Panc1 (cell line): ENCODE measurements around the gene ATRNL1. TPM values are rescaled to one million over a fixed set of nuclear protein-coding genes. Genes with fewer than 3 reads are reported as not detected.

Source experiments
- ATAC-seq: fragments of 200-7000 bp; cut with Tn5 transposase; 2 replicates; pipeline ENCODE4 v1.9.1; 2020; ENCODE audit warnings: mild to moderate bottlenecking, moderate library complexity
- BruUV-seq: library from RNA; stranded (reverse); fragments of 400-500 nt; replicated peaks from 2 replicates; lab custom pipeline; 2021; lab: Mats Ljungman, UMichigan
- CTCF ChIA-PET: fragments of 300-600 bp; sonication (Branson Sonifier 250); formaldehyde crosslinking; loops from one replicate; lab custom pipeline; 2022; ENCODE audit warnings: antibody characterized with exemption; lab: Charles Lee
- POLR2A ChIA-PET: fragments of 300-600 bp; sonication (Branson Sonifier 250); formaldehyde crosslinking; loops from one replicate; lab custom pipeline; 2022; ENCODE audit warnings: antibody characterized with exemption; lab: Charles Lee
- DNase-seq: peaks from one replicate; pipeline ENCODE4 v3.0.0-alpha.2; 2010; ENCODE audit warnings: low read depth, low spot score
- H3K27ac ChIP-seq: 2 replicates; pipeline ENCODE4 v1.5.1; 2011; ENCODE audit warnings: mild to moderate bottlenecking, low read length, inconsistent platforms
- H3K27me3 ChIP-seq: fragments of 200-500 bp; sonication (Bioruptor generic); 2 replicates; pipeline ENCODE4 v1.6.0; 2014; ENCODE audit warnings: low read length, inconsistent platforms; ENCODE audit not compliant: control insufficient read depth, insufficient read depth
- H3K36me3 ChIP-seq: fragments of 200-500 bp; sonication (Bioruptor generic); 2 replicates; pipeline ENCODE4 v1.5.1; 2014; ENCODE audit warnings: inconsistent platforms, mild to moderate bottlenecking, low read length, moderate library complexity; ENCODE audit not compliant: control insufficient read depth, insufficient read depth
- H3K4me1 ChIP-seq: 2 replicates; pipeline ENCODE4 v1.5.1; 2011; ENCODE audit warnings: inconsistent platforms, mild to moderate bottlenecking, low read length, moderate library complexity; ENCODE audit not compliant: control insufficient read depth, insufficient read depth
- H3K4me3 ChIP-seq, 2 experiments: 2 replicates each; pipeline ENCODE4 v1.5.1; 2011 to 2012; ENCODE audit warnings: low read depth in 2 of 2, low read length in 2 of 2, mild to moderate bottlenecking in 2 of 2, inconsistent platforms in 1 of 2, moderate library complexity in 1 of 2
- H3K9me3 ChIP-seq: fragments of 200-500 bp; sonication (Bioruptor generic); 2 replicates; pipeline ENCODE4 v1.5.1; 2014; ENCODE audit warnings: low read depth, mild to moderate bottlenecking, inconsistent platforms, low read length, moderate library complexity; ENCODE audit not compliant: control insufficient read depth, insufficient read depth
- POLR2AphosphoS5 ChIP-seq: IDR thresholded peaks from 2 replicates; pipeline ENCODE4 v1.6.1; 2012; ENCODE audit warnings: mild to moderate bottlenecking, low read depth, low read length, moderate library complexity
- REST ChIP-seq, 2 experiments: IDR thresholded peaks; 2 replicates each; pipeline ENCODE4 v1.6.1; 2011 to 2012; ENCODE audit warnings: low read depth in 2 of 2, control low read depth in 1 of 2, low read length in 1 of 2, mild to moderate bottlenecking in 1 of 2, moderate library complexity in 1 of 2; ENCODE audit not compliant: insufficient read depth in 1 of 2
- SIN3A ChIP-seq: IDR thresholded peaks from 2 replicates; pipeline ENCODE4 v1.6.1; 2012; ENCODE audit warnings: low read depth, mild to moderate bottlenecking, low read length, moderate library complexity, borderline replicate concordance; ENCODE audit not compliant: insufficient read depth
- TCF7L2 ChIP-seq: IDR thresholded peaks from 2 replicates; pipeline ENCODE4 v1.6.1; 2011; ENCODE audit warnings: mild to moderate bottlenecking, low read depth, low read length, inconsistent platforms
- in situ Hi-C: cut with HindIII; loops from 2 replicates; pipeline ENCODE4 v1.10.0; 2016; ENCODE audit warnings: low sequenced_read_pairs, low pct_unique_long_range_greater_than_20kb
- intact Hi-C: fragments of 100-400 bp; cut with micrococcal nuclease; formaldehyde crosslinking; loops from one replicate; pipeline ENCODE4 v1.10.0; 2022; ENCODE audit not compliant: unreplicated experiment
- total RNA-seq: library from RNA; stranded (reverse); gene quantifications from one replicate; pipeline ENCODE4 v1.2.1, GENCODE V29; 2021; ENCODE audit not compliant: unreplicated experiment
- TF ChIP-seq, protein P1 (sequence below): fragments of 450-650 bp; IDR thresholded peaks from 2 replicates; pipeline ENCODE4 v1.5.1; 2017; ENCODE audit warnings: mild to moderate bottlenecking

ATRNL1 gene
- total RNA-seq, 1 experiment from 2014 or later, result 17.1 TPM

GRCh38 chr10:115580239-115580638 lies 487.1 kb downstream of the ATRNL1 start:
- TF ChIP-seq POLR2AphosphoS5 (no peak), REST (IDR thresholded peaks at IDR 0.05; ENCODE audit: insufficient read depth in 1 of 2, low read depth in 2 of 2, low read length in 1 of 2) (no peak), SIN3A (no peak), TCF7L2 (no peak)
- TF ChIP-seq, protein P1, sequence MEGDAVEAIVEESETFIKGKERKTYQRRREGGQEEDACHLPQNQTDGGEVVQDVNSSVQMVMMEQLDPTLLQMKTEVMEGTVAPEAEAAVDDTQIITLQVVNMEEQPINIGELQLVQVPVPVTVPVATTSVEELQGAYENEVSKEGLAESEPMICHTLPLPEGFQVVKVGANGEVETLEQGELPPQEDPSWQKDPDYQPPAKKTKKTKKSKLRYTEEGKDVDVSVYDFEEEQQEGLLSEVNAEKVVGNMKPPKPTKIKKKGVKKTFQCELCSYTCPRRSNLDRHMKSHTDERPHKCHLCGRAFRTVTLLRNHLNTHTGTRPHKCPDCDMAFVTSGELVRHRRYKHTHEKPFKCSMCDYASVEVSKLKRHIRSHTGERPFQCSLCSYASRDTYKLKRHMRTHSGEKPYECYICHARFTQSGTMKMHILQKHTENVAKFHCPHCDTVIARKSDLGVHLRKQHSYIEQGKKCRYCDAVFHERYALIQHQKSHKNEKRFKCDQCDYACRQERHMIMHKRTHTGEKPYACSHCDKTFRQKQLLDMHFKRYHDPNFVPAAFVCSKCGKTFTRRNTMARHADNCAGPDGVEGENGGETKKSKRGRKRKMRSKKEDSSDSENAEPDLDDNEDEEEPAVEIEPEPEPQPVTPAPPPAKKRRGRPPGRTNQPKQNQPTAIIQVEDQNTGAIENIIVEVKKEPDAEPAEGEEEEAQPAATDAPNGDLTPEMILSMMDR, result no peak
- CTCF ChIA-PET, result no interaction called here
- H3K9me3 ChIP-seq, result peaks cover 6% of the 10 kb centered on the region; the same call in 1 of the 2 replicates
- DNase-seq, result no peak
- H3K27me3 ChIP-seq, result no peaks in the 10 kb centered on the region
- H3K4me1 ChIP-seq, result no peaks in the 10 kb centered on the region
- intact Hi-C loops, result no loop called here
- POLR2A ChIA-PET, result no interaction called here
- ATAC-seq, result no peak
- in situ Hi-C loops, result no loop called here
- BruUV-seq, result no TSS peak
- no peak overlapping the region for H3K27ac ChIP-seq
- no peak overlapping the region for H3K4me3 ChIP-seq
- no peaks in the 10 kb centered on the region for H3K36me3 ChIP-seq

DNA sequence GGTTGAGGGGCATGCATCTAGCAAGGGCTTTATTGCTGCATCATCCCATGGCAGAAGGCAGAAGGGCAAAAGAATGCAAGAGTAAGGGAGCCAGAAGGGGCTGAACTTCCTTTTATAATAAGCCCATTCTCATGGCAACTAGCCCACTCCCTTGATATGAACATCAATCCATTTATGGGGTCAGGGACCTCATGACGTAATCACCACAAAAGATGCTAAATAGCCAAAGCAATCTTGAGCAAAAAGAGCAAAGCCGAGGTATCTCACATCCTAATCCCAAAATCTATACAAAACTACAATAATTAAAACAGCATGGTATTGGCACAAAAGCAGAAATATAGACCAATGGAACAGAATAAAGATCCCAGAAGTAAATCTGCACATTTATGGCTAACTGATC lies 499.9 kb downstream of the ATRNL1 start:
- CTCF ChIA-PET, result no interaction called here
- intact Hi-C loops, result no loop called here
- no TSS peak for BruUV-seq

More for the DNA sequence above, 499.9 kb downstream of the ATRNL1 start:
- H3K27me3 ChIP-seq, result no peaks in the 10 kb centered on the region
- no peak overlapping the region for H3K4me3 ChIP-seq
- no peak for TF ChIP-seq REST (IDR thresholded peaks at IDR 0.05; ENCODE audit: insufficient read depth in 1 of 2, low read depth in 2 of 2, low read length in 1 of 2)
- TF ChIP-seq POLR2AphosphoS5, result no peak
- no peaks in the 10 kb centered on the region for H3K9me3 ChIP-seq
- no peak for DNase-seq
- POLR2A ChIA-PET, result no interaction called here
- no peaks in the 10 kb centered on the region; the same call in 1 of the 2 replicates for H3K36me3 ChIP-seq
- H3K27ac ChIP-seq, result no peak overlapping the region
- in situ Hi-C loops, result no loop called here
- no peaks in the 10 kb centered on the region for H3K4me1 ChIP-seq
- no peak for ATAC-seq
